Ovary (tissue), 9 donors: ENCODE data around the gene REXO4. TPM values are rescaled to one million over a fixed set of nuclear protein-coding genes. Genes with fewer than 3 reads are reported as not detected.

Experiments used
- DNase-seq, 5 donors: peaks; one replicate each; pipeline ENCODE4 v3.0.0-alpha.2; 2019 to 2020
- H3K27ac ChIP-seq, 2 donors: fragments of 200-600 bp; one replicate each; pipeline versions ENCODE4 v1.5.1 to v1.8.0; 2019 to 2022
- H3K27me3 ChIP-seq: fragments of 200-600 bp; one replicate; pipeline ENCODE4 v1.8.0; 2022
- H3K36me3 ChIP-seq: fragments of 200-600 bp; sonication (generic); one replicate; pipeline ENCODE4 v1.5.1; 2019
- H3K4me1 ChIP-seq: one replicate; pipeline ENCODE4 v1.8.1; 2013; ENCODE audit warnings: mild to moderate bottlenecking, moderate library complexity; ENCODE audit not compliant: insufficient read depth
- H3K4me3 ChIP-seq: fragments of 200-600 bp; sonication (generic); one replicate; pipeline ENCODE4 v1.5.1; 2017
- H3K9me3 ChIP-seq, 2 donors: fragments of 200-600 bp in 1 of 2; sonication (generic) in 1 of 2; one replicate each; pipeline versions ENCODE4 v1.5.1 to v1.8.1; 2013 to 2019; ENCODE audit warnings: mild to moderate bottlenecking in 1 of 2, moderate library complexity in 1 of 2
- EP300 ChIP-seq: sonication (generic); formaldehyde crosslinking; IDR thresholded peaks from one replicate; pipeline ENCODE4 v1.6.1; 2017; ENCODE audit warnings: antibody characterized with exemption
- POLR2A ChIP-seq: fragments of 450-650 bp; IDR thresholded peaks from one replicate; pipeline ENCODE4 v1.6.1; 2017; ENCODE audit warnings: antibody characterized with exemption, mild to moderate bottlenecking, moderate library complexity
- WGBS, 3 donors: extraction: QIAGEN DNeasy Blood & Tissue Kit in 1 of 3; methylation state at CpG; one replicate each; pipeline versions ENCODE4 v1.1.5 to v1.1.7; 2013 to 2017; 5-methylcytosine and 5-hydroxymethylcytosine counted together
- intact Hi-C, 4 donors: fragments of 100-400 bp; cut with DNase I; formaldehyde crosslinking; loops; one replicate each; pipeline versions ENCODE4 v1.11.0 to v1.15.1; 2022 to 2023
- polyA plus RNA-seq, 2 donors: library from polyadenylated mRNA; stranded (reverse); fragments of 200-250 nt in 1 of 2; fragments of 350-450 nt in 1 of 2; fragmentation: Illumina TruSeq in 1 of 2; extraction: RNeasy Lipid Tissue Mini Kit (QIAGEN cat#74804) in 1 of 2; gene quantifications; one replicate each; pipeline ENCODE4 v1.2.3, GENCODE V29; 2013 to 2014
- total RNA-seq, 7 donors: library from RNA; depleted of rRNA in 2 of 7; stranded (reverse); fragments of >200 nt in 2 of 7; fragmentation: NEBNext Ultra II Directional in 3 of 7; extraction: Animal tissue kit (Norgen Biotek cat#: 25700) in 3 of 7; gene quantifications; one replicate each; pipeline versions ENCODE4 v1.1.0 to v1.2.4, GENCODE V29; 2016 to 2023
- TF ChIP-seq, protein P1 (sequence below), 3 donors: fragments of 450-650 bp in 2 of 3; fragments of 200-600 bp in 1 of 3; IDR thresholded peaks; one replicate each; pipeline versions ENCODE4 v1.5.1 to v1.8.0; 2016 to 2022; ENCODE audit warnings: antibody characterized with exemption in 3 of 3, mild to moderate bottlenecking in 1 of 3
- donor health status: DM: no; HTN: no; CAD: no; lungs with moderate emphysema.
- donor health status: DM: no; HTN: no; CAD: no.
- donor health status: Bipolar disorder and iron deficiency.
- donor health status: DM: yes; HTN: yes; CAD: no.
- donor health status: DM: no; HTN: no; CAD: no.
- donor health status: DM: yes; HTN: yes; CAD: no.

The REXO4 gene
- total and polyA plus RNA-seq, 9 donors, result 15.9 to 31.0 (median 21.9) TPM

DNA sequence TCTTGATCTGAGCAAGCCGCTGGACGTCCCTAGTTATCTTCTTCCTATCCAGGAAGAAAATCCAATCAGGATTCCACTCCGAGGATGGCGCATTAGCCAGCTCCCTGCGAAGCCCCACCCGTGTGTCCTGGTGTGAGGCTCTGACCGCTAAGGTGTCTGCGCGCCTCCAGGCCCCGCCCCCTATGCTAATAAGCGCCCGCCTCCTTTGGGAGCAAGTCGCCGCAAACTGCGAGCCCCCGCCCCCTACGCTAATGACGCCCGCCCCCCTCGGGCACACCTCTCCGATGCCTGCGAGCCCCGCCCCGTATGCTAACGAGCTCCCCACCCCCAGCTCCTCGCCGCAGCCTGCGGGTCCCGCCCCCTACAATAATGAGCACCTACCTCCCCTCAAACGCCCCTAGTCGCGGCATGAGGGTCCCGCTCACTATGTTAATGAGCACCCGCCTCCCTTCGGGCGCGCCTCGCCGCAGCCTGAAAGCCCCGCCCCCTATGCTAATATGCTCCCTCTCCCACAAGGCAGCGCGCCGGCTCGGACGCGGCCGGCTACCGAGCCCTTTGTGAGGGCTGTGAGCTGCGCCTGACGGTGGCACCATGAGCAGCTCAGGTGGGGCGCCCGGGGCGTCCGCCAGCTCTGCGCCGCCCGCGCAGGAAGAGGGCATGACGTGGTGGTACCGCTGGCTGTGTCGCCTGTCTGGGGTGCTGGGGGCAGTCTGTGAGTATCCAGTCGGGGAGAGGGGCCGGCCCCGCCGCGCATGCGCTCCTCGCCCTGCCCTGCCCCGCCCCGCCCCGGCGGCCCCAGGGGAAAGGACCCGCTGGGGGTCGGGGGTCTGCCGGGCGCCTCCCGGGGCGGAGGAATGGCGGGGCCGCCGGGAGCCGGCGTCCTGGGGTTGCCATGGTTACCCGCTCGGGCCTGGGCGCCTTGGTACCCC lies 41.9 kb upstream of the REXO4 start, which contains the start of gene CACFD1:
CACFD1 (plus strand) TSS at position 503 of the 929 bp plus-strand sequence; CDS start at position 592, 89 bp downstream.
- WGBS, 3 donors, result 1% methylated on average over 55 to 86 of the region's 86 CpGs
- Histone ChIP-seq H3K4me3 (peak within 1 kb of the TSS; percentile 59), H3K36me3 (no peaks in the 10 kb centered on the region), H3K4me1 (peaks cover 3% of the 10 kb centered on the region), H3K27me3 (no peaks in the 10 kb centered on the region), H3K27ac (peak within 1 kb of the TSS; percentile 79 to 97), H3K9me3 (no peaks in the 10 kb centered on the region)
- TF ChIP-seq, protein P1, sequence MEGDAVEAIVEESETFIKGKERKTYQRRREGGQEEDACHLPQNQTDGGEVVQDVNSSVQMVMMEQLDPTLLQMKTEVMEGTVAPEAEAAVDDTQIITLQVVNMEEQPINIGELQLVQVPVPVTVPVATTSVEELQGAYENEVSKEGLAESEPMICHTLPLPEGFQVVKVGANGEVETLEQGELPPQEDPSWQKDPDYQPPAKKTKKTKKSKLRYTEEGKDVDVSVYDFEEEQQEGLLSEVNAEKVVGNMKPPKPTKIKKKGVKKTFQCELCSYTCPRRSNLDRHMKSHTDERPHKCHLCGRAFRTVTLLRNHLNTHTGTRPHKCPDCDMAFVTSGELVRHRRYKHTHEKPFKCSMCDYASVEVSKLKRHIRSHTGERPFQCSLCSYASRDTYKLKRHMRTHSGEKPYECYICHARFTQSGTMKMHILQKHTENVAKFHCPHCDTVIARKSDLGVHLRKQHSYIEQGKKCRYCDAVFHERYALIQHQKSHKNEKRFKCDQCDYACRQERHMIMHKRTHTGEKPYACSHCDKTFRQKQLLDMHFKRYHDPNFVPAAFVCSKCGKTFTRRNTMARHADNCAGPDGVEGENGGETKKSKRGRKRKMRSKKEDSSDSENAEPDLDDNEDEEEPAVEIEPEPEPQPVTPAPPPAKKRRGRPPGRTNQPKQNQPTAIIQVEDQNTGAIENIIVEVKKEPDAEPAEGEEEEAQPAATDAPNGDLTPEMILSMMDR (IDR thresholded peaks at IDR 0.05), result peak in 1 of 3 donors; percentile 27
- TF ChIP-seq POLR2A (peak; percentile 83), EP300 (no peak)
- intact Hi-C loops, result no loop called here
- peak; percentile 97 to 98 (median 98) for DNase-seq

GRCh38 chr9:133458643-133459312 lies 41.0 kb upstream of the REXO4 start:
- no peak for DNase-seq

DNA sequence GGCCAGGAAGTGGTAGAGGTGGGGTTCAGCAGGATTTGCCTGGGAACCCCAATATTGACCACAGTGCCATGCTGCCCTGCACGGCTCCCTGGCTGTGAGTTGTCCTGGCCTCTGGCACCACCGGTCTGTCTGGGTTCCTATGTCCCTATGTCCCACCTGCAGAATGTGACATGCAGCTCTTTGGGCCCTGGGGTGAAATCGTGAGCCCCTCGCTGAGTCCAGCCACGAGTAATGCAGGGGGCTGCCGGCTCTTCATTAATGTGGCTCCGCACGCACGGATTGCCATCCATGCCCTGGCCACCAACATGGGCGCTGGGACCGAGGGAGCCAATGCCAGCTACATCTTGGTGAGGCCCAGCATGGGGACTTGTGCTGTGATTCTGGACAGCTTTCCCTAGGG lies 39.9 kb upstream of the REXO4 start:
- Histone ChIP-seq H3K9me3 (no peaks in the 10 kb centered on the region), H3K4me1 (peaks cover 3% of the 10 kb centered on the region), H3K4me3 (no peak overlapping the region), H3K27me3 (no peaks in the 10 kb centered on the region), H3K36me3 (no peaks in the 10 kb centered on the region), H3K27ac (no peak overlapping the region)
- intact Hi-C loops, result no loop called here
- DNase-seq, result no peak
- TF ChIP-seq, protein P1 (IDR thresholded peaks at IDR 0.05), result no peak
- TF ChIP-seq POLR2A, result no peak
- no peak for TF ChIP-seq EP300
- 94 to 97% (median 96%) methylated on average over 11 of the region's 11 CpGs for WGBS, 3 donors

More at GRCh38 chr9:133458643-133459312, 41.0 kb upstream of the REXO4 start:
- Histone ChIP-seq H3K27me3 (no peaks in the 10 kb centered on the region), H3K9me3 (no peaks in the 10 kb centered on the region), H3K4me3 (no peak overlapping the region), H3K27ac (peak overlapping the region; percentile 45 to 97), H3K36me3 (no peaks in the 10 kb centered on the region), H3K4me1 (peaks cover 3% of the 10 kb centered on the region)
- TF ChIP-seq POLR2A, result no peak
- TF ChIP-seq, protein P1 (IDR thresholded peaks at IDR 0.05), result no peak
- no peak for TF ChIP-seq EP300
- 57 to 67% (median 64%) methylated on average over 16 of the region's 16 CpGs for WGBS, 3 donors
- intact Hi-C loops, result no loop called here

DNA sequence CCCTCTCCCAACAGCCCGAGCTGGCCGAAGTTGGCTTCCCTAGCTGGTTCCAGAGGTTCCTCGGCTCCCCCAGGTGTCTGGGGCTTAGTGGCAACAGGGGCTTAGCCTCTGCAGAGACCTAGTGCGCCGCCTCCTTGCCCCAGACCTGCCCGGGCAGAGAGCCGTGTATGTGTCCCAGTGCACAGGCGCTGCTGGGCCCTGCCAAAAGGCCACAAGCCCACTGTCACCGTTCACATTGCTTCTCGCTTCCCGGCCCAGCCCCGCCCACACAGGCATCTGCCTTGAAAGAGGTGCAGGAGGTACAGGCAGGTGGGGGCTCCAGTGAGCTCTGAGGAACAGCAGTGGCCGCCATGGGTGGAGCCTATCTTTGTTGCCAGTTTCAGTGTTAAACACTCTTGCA lies 39.4 kb upstream of the REXO4 start:
- TF ChIP-seq POLR2A (no peak), EP300 (no peak)
- TF ChIP-seq, protein P1 (IDR thresholded peaks at IDR 0.05), result no peak
- intact Hi-C loops, result no loop called here
- Histone ChIP-seq H3K27ac (no peak overlapping the region), H3K4me1 (peaks cover 3% of the 10 kb centered on the region), H3K27me3 (no peaks in the 10 kb centered on the region), H3K36me3 (no peaks in the 10 kb centered on the region), H3K9me3 (no peaks in the 10 kb centered on the region), H3K4me3 (no peak overlapping the region)
- no peak for DNase-seq
- WGBS, 3 donors, result 89 to 92% (median 91%) methylated on average over 13 of the region's 13 CpGs
